HG02840 (cell line): ENCODE data around the gene KDR.

ENCODE experiments used
- ATAC-seq: cut with Tn5 transposase; IDR thresholded peaks from one replicate; pipeline ENCODE4 v1.9.1; 2021; ENCODE audit warnings: mild to moderate bottlenecking, moderate library complexity, moderate number of reproducible peaks; ENCODE audit not compliant: unreplicated experiment, low FRiP score

The KDR gene

GRCh38 chr4:55125087-55125721 is at the start of gene KDR:
Gene KDR (minus strand): TSS chr4:55125595. CDS start chr4:55125293, 302 bp downstream.
- no peak for ATAC-seq

DNA sequence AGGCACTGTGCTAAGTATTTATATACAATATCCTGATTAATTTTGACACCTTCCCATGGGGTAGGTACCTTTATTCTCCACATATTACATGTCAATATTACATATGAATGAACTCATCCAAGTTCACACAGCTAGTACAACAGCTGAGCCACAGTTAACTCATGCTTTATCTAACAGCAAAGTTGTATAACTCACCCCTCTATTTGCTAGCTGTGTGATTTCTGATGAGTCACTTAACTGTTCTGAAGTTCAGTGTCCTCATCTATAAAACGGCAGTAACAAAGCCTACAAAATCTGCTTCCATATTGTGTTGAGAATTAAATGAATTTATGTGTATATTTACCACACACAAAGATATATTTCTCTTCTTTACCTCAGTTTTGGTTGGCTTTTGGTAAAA is 48.2 kb upstream of the KDR start:
- no peak for ATAC-seq

GRCh38 chr4:55172694-55173287 is 47.4 kb upstream of the KDR start:
- no peak for ATAC-seq

DNA sequence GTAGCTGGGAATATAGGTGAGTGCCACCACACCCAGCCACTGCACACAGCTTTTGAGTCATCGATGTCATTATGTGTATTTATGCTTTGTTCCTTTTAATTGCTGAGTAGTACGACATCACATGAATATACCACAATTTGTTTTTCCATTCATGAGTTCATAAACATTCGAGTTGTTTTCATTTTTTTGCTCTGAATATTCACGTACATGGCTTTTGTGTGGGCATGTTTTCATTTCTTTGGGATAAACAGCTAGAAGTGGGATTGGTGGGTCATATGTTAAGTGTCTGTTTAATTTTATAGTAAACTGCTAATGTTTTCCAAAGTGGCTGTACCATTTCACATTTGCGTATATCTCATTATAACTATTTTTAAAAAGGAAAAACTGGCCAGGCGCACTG is 45.1 kb upstream of the KDR start:
- no peak for ATAC-seq

GRCh38 chr4:55169352-55169961 is 44.1 kb upstream of the KDR start:
- no peak for ATAC-seq

DNA sequence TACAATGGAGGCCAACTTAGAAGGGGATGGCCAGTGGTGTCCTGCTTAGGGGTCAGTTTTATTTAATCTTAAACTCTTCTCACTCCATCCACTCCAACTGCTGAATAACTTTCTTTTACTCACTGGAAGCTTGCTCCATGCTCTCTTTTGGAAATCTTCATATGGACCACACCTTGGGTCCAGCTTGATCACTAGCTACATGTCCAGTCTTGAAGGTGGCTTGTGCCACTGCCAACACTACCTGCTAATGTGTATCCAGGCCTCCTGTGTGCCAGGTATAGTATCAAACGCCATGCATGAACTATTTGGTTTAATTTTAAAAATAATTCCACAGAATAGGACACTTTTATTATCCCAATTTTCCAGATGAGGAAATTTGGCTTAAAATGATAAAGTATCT is 37.0 kb upstream of the KDR start:
- ATAC-seq: no peak

- no peak for ATAC-seq
Observed at GRCh38 chr4:55161739-55162138, 36.3 kb upstream of the KDR start.

GRCh38 chr4:55159851-55160250 is 34.5 kb upstream of the KDR start:
- no peak for ATAC-seq

GRCh38 chr4:55158957-55159356 is 33.6 kb upstream of the KDR start:
- ATAC-seq: no peak

DNA sequence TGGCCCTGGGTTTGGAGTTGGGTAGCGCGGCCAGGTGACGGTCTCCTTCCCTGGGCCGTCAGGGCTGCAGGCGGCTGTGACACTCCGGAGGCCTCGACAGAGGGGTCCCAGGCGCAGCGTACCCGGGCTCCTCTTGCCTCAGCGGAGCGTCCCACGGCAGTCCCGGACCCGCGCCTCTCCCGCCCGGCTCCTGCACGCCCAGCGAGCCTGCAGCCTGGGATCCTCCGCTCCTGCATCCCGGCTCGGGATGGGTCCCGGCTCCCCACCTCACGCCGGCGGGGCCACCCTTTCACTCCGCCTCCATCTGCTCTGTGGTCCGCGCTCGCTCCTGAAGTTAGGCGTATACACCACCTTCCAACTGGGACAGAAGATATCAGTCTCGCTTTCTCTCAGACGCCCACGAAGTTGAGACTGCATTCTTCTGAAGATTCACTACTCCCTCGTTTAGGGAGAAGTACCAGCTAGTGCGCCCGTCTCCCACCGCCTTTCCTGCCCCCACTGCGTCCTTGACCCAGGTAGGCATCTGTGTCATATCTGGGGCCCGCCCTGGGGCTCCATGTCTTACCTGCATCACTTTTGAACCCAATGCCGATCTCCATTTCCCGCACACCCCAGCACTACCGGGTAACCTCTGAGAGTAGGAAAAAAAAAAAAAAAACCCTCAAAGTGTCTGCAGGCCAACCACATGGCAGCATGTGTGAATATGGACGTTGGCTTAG is 32.3 kb upstream of the KDR start:
- no peak for ATAC-seq

GRCh38 chr4:55154933-55155332 is 29.5 kb upstream of the KDR start:
- no peak for ATAC-seq

DNA sequence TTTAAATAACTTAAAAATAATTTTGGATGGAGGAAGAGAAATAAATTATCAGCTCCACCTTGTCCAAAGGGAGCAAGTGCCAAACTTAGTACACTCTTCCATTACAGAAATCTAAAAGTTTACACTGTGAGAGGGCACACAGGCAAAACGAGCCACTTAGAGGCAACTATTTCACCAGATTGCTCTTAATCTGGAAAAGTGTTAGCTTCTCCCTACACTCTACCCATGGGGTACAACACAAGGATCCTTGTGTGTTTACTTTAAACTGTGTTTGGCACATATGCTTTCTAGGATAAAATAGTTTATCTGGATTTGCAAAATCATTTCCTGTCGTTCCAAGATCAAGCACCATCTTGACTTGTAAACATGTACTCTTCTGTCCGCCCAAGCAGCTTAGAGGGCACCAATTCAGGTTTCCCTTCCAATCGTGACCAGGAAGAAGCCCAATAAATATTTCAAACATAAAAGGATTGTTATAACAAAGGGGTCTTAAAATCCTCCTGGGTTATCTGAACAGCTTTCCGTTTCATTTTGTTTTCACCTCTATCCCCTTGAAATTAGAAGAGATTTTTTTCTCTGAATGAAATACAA is 29.0 kb upstream of the KDR start:
- ATAC-seq: no peak

DNA sequence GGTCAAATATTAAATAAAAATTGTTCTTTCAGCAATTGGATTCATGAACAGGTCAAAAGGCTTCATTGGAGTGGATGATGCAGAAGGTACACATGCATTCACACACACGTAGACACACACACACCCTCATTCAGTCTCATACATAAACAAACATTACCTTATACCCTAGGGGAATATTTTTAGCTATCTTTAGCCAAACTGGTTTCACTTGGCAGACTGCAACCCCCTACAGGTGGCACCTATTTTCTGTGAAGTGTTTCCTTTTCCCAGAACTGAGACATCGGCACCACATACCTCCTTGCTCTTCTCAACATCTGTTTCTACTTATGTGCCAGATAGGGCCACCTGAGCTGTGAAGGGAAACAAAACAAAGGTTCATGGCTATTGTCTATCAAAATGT is 18.5 kb upstream of the KDR start:
- no peak for ATAC-seq

DNA sequence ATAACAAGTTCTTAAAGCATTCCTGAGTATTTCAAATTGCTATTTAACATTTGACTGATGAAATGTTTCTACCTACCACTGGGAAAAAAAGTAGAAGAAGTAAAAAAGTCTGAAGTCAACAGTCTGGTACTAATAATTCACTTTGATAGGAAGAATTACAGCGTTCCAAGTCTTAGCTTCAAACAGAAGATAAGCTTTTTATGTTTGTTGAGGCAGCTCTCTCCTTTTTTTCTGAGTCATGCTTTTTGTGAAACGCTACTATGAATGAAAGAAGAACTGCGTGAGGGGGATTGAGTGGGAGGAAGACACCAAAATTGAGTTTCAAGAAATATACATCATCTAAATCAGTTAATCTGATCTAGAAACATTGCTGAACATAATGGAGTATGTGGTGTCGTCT is 13.0 kb upstream of the KDR start:
- ATAC-seq: no peak

GRCh38 chr4:55136634-55137033 is 11.2 kb upstream of the KDR start:
- ATAC-seq: no peak

DNA sequence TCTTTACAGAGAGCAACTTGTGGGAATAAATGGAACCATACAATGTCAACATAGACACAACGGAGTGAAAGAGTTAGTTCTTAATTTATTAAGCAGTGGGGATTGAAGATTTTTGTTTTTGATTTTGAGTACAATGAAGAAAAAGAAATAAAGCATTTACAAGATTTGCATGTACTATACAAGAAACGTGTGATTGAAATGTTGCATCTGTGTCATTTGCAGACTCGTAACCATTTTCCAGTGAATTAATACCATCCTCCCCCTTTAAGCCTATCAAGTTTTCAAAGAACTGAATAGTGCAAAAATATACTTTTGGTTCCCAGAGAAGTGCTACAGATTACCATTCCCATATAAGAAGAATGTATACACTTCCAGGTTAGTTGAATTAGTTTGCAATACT is 8.6 kb upstream of the KDR start:
- ATAC-seq: no peak

DNA sequence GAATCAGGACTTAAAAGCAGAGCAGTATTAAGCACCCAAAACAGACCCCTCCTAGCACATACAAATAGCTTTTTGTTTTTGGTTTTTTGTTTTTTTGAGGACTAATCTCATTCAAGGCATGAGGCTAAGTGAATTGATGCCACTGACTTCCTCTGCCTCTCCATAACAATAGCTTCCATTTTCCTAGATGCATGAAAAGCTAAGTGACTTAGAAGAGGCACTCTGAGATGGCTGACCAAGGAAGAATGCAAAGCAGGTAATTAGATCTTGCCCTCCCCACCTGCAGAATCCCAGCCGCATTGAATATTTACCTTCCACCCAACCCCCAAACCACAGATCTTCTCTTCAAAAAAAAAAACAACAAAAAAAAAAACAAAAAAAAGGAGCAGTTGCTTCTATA is 7.4 kb upstream of the KDR start:
- ATAC-seq: no peak

DNA sequence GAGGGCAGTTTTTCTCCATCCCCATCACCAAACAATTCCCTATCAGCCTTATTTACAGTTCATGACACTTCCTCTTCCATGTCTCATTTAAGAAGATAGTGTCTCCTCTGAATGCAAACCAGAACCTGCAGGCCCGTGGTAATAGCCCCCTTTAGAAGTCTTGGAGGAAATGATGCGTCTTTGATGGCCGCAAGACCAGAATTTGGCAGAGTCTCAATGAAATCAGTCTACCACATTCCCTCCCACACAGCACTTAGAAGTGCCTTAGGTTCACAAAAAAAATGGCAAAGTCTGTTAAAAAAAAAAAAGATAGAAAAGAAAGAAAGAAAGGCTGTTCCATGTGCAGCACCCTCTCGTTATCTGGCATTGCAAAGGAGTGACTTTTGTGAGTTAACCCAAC is 2.1 kb upstream of the KDR start:
- ATAC-seq: no peak

DNA sequence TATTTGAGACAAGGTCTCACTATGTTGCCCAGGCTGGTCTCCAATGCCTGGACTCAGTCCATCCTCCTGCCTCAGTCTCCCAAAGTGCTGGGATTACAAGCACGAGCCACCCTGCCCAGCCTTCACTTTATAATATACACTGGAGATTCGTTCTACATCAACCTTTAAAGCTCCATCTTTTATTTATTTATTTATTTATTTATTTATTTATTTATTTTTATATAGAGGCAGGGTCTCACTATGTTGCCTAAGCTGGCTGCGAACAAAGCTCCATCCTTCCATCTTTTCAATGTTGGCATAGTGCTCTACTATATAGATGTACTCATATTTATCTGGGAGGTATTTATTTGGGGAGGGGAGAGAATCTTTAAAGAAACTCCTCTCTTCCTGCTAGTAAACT is 1.7 kb upstream of the KDR start:
- no peak for ATAC-seq

GRCh38 chr4:55125763-55126541 is 557 bp upstream of the KDR start:
- ATAC-seq: no peak
